HG03460 (cell line): Measurements from ENCODE around the gene SLC2A13.
A peak's percentile ranks its signal among the peaks of the same experiment; 100 is the strongest.

Source experiments
- ATAC-seq: cut with Tn5 transposase; IDR thresholded peaks from one replicate; pipeline ENCODE4 v1.9.1; 2021; ENCODE audit not compliant: unreplicated experiment

The SLC2A13 gene

DNA sequence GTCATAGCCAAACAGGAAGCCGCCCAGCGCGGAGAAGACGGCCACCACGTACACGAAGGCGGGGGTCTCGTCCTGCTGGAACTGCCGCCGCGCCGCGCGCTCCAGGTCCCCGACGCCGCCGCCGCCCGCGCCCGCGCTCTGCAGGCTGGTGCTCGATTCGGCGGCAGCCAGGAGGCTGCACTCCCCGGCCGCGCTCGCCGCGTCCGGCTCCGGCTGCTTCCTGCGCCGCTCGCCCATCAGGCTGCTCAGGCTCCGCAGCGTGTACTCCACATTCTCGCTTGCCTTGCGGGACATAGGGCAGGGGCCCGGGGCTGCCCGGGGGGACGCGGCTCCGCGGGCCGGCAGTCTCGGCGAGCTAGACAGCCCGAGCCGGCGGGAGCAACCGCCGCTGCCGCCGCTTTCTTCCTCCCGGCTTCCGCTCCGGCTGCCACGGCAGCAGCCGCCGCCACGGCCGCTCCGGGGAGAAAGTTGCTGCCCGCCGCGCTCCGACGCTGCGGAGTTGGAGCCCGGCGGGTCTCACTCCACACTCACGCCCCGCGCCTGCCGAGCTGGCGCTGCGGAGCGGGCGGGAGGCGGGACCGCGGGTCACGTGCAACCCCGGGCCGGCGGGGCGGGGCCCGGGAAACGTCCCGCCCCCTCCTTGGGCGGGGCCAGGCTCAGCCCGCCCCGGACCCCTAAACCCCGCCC is at the start of gene SLC2A13:
Gene SLC2A13, minus strand, starts transcription at position 567 of the 687 bp plus-strand sequence. Its CDS starts 273 bp downstream, at position 294.
- ATAC-seq: peak; percentile 84

DNA sequence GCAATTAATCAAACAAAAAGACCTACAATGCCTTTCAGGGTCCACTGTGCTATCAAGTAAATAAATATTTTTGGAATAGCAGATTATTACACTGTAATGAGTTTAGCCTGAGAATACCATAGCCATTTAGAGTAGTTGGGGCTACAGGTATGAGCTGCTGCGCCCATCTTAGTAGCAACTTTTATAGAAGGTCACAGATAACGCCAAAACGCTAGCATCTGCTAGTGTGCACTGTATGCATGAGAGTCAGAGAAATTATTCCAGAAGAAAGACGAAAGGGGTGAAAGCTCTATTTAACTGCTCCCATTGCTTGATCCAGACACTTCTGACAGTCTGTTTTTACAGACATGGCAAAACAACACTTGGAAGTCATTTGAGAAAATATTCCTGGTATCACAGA is 48.5 kb upstream of the SLC2A13 start:
- ATAC-seq: no peak

DNA sequence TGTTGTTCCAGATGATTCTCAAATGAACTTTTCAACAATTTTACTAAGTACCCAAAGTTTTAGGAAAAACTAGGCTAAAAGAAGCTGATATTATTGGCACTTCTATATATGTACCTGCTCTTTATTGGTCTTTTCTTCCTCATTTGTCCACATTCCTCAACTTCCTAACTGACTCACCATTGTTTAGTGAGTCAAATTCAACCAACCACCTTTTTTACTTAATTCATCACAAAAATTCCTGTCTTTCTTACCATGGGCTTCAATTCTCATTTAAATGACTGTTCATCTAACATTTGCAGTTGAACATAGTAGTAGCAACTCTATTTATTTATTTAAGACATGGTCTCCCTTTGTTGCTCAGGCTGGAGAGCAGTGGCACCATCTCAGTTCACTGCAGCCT is 47.6 kb upstream of the SLC2A13 start:
- ATAC-seq: no peak

DNA sequence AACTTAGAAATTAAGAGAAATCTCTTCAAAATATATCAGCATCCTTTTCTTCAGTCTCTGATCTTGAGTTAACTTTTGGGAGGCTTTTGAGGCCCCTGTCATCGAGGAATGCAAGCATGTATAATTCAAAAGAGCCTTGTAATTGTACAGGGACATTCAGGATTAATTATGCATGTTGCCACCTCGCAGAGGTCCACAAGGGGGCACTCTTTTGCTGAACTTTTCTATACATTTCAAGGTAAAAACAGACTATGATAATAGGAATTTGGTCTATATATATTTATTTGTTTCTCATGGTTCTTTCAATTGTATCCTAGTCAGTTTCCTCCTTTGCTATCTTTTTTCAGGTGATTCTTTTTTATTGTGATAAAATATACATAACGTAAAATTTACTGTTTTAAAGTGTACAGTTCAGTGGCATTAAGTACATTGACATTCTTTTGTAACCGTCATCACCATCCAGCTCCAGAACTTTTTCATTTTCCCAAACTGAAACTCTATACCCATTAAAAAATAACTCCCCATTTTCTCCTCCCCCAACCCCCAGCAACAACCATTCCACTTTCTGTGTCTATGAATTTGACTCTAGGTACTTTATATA is 47.0 kb upstream of the SLC2A13 start:
- no peak for ATAC-seq

DNA sequence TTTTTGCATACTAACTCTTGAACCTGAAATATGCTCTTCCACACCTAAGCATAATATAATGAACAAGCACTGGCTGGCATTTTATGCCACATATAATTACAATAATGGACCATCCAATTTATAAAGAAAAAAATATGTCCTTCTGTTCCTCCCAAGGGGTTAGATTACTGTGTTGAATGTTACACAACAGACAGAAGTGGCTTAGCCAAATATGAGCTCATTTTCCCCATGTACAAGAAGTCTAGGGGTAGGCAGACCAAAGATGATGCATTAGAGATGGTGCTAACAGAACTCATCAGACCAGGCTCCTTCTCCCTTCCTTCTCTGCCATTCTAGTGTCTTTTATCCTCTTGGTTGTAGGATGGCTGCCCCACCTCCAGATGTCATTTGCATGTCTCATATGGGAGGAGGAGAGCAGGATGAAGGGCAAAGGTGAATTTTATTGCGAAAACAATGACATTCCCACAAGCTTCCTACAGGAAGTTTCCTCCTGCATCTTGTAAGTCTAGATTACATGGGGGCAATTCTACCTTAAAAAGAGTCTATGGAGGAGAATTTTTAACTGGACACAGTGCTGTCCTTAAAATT is 43.9 kb upstream of the SLC2A13 start:
- ATAC-seq: no peak

DNA sequence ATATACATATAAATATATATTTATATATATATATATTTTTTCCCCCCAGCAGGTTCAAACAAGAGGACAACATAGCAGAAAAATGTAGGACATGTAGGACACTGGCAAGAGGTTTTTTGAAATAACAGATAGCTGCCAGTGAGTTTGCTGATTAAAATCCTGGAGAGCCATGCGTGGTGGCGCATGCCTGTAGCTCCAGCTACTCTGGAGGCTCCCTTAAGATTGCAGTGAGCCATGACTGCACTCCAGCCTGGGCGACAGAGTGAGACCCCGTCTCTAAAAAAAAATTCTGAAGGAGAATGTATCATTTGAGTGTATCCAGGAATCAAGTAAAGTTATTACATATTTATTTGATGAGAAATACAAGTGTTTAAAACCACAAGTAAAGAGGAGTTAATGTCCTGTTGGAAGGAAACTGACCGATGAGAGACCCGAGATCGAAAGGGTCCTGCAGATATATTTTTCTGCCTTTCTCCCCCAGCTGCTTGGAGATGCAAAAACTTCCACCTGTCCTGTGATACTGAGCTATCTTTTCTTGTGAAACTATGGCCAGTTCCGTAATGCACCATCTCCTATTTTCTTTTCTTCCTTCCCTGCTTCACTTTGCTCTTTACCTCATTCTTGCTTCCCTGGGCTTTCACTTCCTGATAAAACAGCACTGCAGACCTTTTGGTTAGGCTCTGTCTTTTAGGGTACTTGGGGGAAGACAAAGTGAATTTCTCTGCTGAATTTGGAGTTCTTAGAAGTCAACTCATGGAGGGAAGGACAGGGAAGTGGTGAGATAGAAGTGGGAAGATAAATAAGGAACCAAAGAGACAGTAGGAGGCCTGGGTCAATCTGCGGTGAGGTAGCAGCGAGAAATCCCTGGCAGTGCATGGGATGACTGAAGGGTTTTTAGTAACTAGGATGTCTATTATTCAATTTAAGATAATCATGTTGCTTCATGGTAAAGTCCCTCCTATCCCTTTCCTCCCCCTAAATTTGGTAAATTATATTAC is 41.2 kb upstream of the SLC2A13 start:
- ATAC-seq: no peak

DNA sequence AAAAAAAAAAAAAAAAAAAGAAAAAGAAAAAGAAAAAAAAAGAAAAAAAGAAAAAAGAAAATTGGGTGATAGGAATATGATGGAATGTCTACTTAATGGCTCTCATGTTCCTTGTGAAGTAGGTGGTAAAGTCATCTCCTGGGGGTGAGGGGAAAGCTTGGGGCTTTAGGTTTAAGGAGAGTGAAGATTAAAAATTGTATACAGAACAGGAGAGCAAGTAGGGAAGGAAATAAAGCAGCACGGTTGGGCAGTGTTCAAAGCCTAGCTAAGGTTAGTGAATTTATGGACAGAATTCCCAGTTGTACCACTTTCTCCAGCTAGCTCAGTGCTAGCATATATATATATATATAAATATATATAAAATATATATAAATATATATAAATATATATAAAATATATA is 40.0 kb upstream of the SLC2A13 start:
- ATAC-seq: no peak

DNA sequence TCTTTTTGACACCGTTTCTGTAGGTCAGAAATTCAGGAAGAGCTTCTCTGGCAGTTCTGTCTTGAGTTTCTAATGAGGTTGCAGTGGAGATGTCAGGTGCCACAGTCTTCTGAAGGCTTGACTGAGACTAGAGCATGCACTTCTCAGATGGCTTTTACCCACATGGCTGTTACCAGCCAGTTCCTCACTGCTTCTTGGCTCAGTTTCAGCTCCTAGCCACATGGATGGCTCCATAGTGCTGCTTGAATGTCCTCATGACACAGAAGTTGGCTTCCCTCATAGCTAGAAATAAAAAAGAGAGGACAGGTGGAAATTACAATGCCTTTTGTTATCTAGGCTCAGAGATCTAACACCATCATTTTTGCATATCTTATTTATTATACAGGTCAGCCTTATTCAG is 38.1 kb upstream of the SLC2A13 start:
- no peak for ATAC-seq

DNA sequence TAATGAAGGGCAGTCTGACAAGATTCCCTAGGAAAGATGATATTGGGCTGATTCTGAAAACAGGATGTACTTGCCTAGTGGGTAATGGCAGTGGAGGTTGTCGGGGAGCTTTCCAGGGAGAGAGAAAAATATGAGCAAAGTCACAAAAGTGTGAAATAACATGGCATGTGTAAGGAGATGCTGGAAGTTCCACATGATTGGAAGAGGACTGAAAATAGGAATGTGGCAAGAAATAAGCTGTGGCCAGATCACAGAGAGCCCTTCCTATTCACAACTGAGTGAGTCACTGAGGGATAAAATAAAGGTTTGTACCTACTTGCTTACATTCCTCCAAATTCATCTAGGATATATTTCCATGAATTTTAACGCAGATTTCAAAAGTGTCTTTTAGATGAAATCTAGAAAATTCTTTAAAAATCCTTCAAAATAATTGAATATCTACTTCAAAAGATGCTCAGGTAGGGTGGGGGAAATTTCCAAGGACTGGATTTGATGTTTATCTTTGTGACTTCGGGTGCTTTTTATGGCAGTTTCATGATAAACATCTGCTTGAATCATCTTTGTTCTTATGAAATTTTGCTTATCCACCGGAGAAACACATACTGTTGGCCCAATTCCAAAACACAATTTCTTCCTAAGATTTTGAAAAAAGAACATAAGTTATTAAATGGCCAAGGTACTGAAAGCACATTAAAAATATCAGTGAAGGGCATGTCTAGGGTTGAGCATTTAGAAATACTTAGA is 36.3 kb upstream of the SLC2A13 start:
- ATAC-seq: no peak

DNA sequence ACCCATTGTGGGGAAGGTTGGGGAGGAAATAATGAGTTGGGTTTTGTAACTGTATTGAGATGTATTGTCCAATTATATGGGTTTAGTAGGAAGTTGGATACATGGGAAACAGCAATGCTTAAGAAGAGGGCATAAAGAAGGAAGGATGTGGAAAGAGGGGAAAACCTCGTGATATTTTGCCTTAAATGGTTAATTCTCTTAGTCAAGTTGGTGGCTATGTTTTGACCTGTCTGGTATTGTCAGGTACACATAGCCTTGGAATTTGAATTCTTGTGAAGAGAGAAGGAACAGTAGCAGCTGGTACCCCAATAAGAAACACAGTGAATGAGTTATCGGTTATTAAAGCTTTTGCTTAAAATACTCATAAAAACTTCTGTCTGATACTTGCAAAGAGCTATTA is 32.6 kb upstream of the SLC2A13 start:
- ATAC-seq: no peak

DNA sequence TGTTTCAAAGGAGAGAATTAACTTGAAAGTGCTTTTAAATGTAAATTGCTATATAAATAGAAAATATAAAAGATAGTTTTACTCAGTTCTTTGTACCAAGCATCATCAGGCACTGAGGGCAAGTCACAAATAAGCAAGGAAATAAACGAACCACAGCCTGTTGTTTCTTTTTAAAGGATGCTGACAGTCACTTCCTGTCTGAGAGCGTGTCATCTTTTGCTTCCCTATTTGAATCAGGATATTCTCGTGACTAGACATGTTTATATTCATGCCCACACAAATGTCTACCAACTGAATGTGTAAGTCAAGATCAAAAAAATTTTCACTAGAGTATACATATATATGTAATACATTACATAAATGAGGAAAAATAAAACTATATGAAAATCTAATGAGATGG is 31.4 kb upstream of the SLC2A13 start:
- peak; percentile 70 for ATAC-seq

DNA sequence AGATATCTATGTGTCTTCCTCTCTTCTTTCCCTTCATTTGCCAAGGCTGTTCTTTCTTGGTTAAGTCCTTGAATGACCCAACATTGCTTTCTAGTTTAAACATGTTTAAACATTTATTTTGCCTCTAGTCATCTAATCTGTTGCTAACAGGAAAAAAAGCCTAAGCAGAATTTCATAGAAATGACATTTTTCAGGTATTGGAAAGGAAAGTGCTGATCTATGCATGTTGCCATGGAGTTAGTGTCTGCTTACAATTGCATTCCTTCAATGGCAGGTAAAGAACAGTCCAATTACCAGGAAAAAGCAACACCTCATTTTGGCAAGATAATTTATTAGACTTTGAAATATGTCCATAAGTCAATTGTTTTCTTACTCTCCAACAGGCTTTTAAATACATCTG is 21.5 kb upstream of the SLC2A13 start:
- no peak for ATAC-seq

DNA sequence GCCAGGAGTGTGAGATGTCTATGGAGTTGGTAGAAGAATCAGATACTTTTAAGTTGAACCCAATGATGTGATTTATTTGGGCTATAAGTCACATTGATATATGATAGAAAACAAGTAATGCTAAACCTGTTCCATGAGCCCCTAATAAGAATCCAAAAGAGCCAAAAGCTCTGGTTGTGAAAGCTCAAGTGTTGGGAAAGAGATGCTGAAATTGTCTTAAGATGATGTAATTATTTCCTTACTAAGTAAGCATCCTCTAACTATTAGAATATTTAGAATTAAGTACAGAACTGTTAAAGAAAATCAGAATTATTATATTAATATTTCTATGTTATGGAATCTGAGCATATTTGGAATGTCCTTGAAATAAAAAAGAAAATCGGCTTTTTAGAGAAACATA is 17.6 kb upstream of the SLC2A13 start:
- ATAC-seq: no peak

DNA sequence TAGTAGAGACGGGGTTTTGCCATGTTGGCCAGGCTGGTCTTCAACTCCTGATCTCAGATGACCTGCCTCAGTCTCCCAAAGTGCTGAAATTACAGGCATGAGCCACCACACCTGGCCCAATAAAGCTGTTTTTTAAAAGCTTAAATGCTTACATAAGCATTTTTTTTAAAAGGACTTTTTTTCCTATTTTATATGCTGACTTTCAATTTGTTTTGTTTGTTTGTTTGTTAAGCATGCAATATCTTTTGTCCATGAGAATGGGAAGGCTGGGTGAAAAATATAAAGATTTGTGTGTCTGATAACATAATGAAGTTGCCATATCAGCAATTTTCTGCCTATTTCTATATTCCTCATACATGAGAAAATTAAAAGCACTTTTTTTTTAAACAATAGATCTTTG is 17.0 kb upstream of the SLC2A13 start:
- ATAC-seq: no peak

DNA sequence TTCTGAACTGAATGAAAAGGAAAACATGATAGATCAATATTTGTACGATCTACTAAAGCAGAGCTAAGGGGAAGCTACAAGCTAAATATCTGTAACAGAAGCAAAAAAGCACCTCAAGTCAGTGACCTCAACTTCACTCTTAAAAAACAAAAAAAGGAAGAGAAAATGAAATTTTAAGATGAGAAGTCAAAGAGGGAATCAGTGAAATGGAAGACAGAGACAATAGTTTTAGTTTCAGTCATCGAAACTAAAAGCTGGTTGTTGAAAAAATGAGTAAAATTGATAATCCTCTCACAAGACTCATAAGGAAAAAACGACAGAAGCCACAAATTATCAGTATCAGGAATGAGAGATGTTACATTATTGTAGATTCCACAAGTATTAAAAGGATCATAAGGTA is 11.9 kb upstream of the SLC2A13 start:
- ATAC-seq: peak; percentile 88

DNA sequence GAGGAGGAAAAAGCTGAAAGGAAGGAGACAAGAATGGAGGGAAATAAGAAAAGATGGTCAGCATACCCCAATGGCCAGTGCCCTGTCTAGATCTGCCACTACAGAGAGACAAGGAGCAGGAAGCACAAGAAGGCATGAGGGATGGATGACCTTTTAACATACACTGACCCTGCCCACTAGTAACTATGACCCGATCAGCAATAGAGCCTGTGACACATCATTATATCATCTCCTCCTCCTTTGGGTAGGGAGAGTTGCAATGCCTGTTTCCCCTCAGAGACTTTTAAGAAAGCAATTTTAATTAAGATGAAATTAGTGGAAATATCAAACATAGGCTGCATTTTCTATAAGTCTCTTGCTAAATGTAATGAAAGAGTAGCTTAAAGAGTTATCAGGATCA is 4.7 kb upstream of the SLC2A13 start:
- ATAC-seq: no peak

DNA sequence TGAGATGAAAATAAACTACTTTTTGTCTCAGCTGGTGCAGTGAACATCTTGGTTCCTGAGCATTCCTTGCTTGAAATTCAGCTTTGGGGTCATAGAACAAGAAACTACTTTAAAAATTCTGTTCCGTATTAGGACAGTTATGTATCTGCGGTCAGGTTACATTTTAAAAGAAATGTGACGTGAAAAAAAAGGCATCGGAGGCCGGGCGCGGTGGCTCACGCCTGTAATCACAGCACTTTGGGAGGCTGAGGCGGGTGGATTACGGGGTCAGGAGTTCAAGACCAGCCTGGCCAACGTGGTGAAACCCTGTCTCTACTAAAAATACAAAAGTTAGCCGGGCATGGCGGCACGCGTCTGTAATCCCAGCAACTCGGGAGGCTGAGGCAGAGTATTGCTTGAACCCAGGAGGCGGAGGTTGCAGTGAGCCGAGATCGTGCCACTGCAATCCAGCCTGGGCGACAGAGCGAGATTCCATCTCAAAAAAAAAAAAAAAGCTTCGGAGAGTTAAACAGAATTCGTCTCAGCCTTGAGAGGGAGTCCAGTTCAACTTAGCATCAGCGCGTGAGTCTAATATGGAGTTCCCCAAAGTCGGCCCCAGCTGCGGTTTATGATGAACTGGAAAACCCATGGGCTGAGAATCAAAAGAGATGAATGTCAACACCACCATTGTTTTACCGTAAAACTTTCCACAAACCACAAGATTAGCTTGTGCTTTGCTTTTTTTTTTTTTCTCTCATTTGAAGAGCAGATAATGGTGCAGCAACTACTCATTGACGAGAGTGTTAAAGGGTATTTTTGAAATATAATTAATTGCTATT is 2.1 kb upstream of the SLC2A13 start:
- no peak for ATAC-seq

DNA sequence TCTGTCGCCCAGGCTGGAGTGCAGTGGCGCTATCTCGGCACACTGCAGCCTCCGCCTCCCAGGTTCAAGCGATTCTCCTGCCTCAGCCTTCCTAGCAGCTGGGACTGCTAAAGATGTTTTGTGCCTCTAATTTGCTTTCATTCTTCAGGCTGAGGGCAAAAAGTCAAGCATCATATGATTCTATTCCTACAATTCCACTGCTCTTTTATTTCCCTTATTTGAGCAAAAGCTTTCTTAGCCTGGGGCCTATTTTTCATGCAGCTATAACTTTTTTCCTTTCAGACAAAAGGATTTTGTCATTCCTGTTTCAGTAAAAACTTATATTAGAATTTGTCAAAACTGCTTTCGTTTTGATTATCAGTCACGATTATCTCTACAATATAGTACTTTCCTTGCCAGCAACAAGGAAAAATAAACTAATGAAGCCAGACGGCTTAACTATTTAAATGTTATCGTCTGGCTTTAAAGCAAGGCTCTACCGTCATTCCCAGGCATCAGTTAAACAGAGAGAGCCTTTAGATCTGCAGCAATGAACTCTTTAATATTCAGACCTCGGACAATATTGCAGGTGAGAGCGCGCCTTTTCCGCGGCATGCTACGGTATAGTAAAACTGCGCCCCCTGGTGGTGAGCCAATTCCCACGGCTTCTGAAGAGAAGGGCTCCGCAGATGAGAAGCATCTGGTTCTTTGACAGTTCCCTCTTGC is 1.4 kb upstream of the SLC2A13 start:
- peak; percentile 28 for ATAC-seq

DNA sequence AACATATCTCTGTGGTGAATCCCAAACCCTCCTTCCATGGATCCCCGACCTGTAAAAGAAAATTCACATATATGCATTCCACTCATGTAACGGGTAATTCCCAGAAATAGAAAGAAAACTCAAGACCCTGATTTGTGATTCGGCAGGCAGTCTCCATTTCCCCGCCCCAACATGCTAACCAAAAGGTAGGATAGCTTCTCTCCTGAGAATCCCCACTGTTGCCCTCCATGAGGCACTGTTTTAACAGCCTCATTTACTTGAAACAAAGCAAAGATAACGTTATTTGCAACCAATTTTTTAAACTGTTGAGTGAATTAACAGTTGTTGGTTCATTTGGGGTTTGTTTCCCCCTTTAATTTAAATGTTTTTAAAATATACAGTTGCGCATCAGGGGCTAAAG is 774 bp upstream of the SLC2A13 start:
- no peak for ATAC-seq
